Esophagus (tissue), 2 donors: ENCODE data around the gene PDGFD. TPM values are rescaled to one million over a fixed set of nuclear protein-coding genes. Genes with fewer than 3 reads are reported as not detected.

Source experiments
- H3K27ac ChIP-seq, 2 donors: one replicate each; pipeline ENCODE4 v1.5.1; 2013; ENCODE audit warnings: low read depth in 2 of 2, mild to moderate bottlenecking in 2 of 2, inconsistent platforms in 1 of 2, low read length in 1 of 2, moderate library complexity in 1 of 2
- H3K27me3 ChIP-seq, 2 donors: one replicate each; pipeline ENCODE4 v1.6.1; 2013; ENCODE audit warnings: low read length in 2 of 2, control low read depth in 1 of 2, mild to moderate bottlenecking in 1 of 2; ENCODE audit not compliant: insufficient read depth in 2 of 2, control insufficient read depth in 1 of 2
- H3K36me3 ChIP-seq, 2 donors: one replicate each; pipeline ENCODE4 v1.6.1; 2013; ENCODE audit warnings: low read length in 1 of 2; ENCODE audit not compliant: control insufficient read depth in 2 of 2, insufficient read depth in 2 of 2
- H3K4me1 ChIP-seq, 2 donors: one replicate each; pipeline ENCODE4 v1.6.1; 2013; ENCODE audit warnings: low read length in 1 of 2; ENCODE audit not compliant: control insufficient read depth in 2 of 2, insufficient read depth in 2 of 2
- H3K4me3 ChIP-seq, 2 donors: one replicate each; pipeline ENCODE4 v1.5.1; 2013; ENCODE audit warnings: low read length in 2 of 2, mild to moderate bottlenecking in 2 of 2, low read depth in 1 of 2, moderate library complexity in 1 of 2
- H3K9me3 ChIP-seq, 2 donors: one replicate each; pipeline ENCODE4 v1.6.1; 2013; ENCODE audit warnings: mild to moderate bottlenecking in 2 of 2, low read depth in 1 of 2, low read length in 1 of 2, moderate library complexity in 1 of 2; ENCODE audit not compliant: control insufficient read depth in 2 of 2, insufficient read depth in 1 of 2
- whole genome bisulfite sequencing, 2 donors: extraction: QIAGEN DNeasy Blood & Tissue Kit; methylation state at CpG; one replicate each; pipeline ENCODE4 v1.1.7; 2013; 5-methylcytosine and 5-hydroxymethylcytosine counted together
- polyA plus RNA-seq, 2 donors: library from polyadenylated mRNA; stranded (reverse); fragments of 200-250 nt; gene quantifications; one replicate each; pipeline ENCODE4 v1.2.3, GENCODE V29; 2013
- donor health status: healthy with polysubstance abuse.
- donor health status: Bipolar disorder and iron deficiency.

Gene PDGFD
- polyA plus RNA-seq, 2 donors: 0.35 to 0.52 TPM

DNA sequence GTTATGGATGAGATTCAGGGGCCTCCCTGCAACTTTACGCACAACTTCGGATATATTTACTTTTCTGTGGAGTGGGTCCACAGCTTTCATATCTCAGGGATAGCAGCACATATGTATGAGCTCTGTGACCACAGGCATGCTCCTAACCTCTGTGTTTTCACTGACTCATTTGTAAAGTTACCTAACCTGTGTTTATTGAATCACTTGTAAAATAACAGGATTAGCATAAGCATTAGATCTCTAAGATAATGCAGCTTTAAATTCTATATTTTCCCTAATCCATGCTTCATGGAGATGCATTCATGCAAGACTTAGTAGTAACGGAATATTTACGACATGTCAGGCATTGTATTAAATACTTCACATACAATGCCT is 175.4 kb downstream of the PDGFD start:
- WGBS, 2 donors: 58 to 62% methylated on average over 4 of the region's 4 CpGs
- no peak overlapping the region for H3K27ac ChIP-seq
- H3K4me1 ChIP-seq: no peaks in the 10 kb centered on the region
- H3K27me3 ChIP-seq: no peaks in the 10 kb centered on the region
- no peaks in the 10 kb centered on the region for H3K9me3 ChIP-seq
- H3K36me3 ChIP-seq: no peaks in the 10 kb centered on the region
- no peak overlapping the region for H3K4me3 ChIP-seq

DNA sequence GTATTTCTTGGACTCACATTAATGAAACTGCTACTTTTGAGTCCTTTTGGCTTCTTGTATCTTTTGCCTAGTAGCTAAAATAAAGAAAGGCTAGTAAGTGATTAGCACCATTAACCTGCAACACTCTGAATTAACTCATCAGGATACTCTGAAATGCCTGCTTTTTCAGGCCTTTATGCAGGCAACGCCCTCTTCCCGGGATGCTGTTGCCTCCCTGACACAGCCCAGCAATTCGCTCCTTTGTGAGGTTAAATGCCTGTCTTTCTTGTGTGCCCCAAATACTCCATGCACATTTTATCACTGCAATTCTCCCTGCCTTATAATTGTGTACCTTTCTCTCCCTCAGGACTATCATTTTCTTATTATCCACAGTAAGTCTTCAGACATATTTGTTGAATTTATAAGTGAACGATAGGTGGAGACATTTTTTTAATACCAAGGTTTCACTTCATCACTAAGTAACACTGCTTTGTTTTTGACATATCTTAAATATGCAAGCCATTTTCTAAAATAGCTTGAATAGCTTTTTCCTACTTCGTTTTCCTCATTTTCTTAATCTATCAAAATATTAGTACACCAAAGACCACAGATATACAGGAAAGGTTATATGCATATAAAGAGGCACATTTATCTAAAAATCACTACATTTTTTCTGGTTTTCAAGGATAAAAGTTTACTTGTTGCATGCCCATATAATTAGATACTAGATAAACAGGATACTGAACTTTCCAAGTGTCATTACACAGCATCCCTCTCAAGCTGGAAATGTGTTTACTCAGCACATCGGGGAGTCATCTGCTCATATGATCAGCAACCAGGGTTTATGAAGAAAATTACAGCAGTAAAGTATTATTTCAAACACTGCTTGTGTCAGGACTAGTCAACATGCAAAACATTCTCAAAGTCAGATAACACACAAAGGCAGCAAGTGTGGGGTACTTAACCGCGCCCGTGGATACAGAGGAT is 176.0 kb downstream of the PDGFD start:
- Histone ChIP-seq H3K27ac (no peak overlapping the region), H3K27me3 (no peaks in the 10 kb centered on the region), H3K9me3 (no peaks in the 10 kb centered on the region), H3K4me3 (no peak overlapping the region), H3K4me1 (no peaks in the 10 kb centered on the region), H3K36me3 (no peaks in the 10 kb centered on the region)
- WGBS, 2 donors: 77 to 81% methylated on average over 9 of the region's 9 CpGs

DNA sequence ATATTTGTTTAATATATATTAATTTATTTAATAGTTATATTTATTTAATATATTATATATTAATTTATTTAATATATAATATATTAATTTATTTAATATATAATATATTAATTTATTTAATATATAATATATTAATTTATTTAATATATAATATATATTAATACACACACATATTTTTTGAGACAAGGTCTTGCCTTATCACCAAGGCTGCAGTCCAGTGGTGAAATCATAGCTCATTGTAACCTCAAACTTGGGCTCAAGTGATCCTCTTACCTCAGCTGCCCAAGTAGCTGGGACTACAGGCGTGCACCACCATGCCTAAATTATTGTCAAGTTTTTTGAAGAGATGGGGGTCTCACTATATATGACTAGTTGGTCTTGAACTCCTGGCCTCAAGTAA is 178.9 kb downstream of the PDGFD start:
- Histone ChIP-seq H3K27ac (no peak overlapping the region), H3K27me3 (no peaks in the 10 kb centered on the region), H3K4me3 (no peak overlapping the region), H3K4me1 (no peaks in the 10 kb centered on the region), H3K36me3 (no peaks in the 10 kb centered on the region), H3K9me3 (no peaks in the 10 kb centered on the region)
- WGBS, 2 donors: 95 to 100% methylated on average over 1 of the region's 1 CpG

DNA sequence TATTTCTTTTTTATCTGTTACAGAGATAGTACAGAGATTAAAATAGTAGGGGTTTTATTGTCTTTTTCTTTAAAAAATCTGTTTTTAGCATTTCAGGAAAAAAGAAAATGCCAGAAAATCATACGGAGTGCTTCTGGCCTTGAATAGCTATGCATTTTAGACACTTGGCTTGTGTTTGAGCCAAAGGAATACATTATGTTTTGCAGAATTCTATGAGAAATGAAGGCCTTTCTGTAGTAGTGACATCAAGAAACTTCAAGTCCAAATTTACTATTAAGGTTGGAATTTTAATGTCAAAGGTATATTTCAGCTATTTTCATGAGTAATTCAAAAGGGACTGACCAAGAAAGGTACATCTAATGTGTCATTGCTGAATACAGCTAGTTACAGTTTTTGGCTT is 183.8 kb downstream of the PDGFD start:
- Histone ChIP-seq H3K27ac (no peak overlapping the region), H3K9me3 (no peaks in the 10 kb centered on the region), H3K4me1 (no peaks in the 10 kb centered on the region), H3K4me3 (no peak overlapping the region), H3K36me3 (no peaks in the 10 kb centered on the region), H3K27me3 (no peaks in the 10 kb centered on the region)
- 81% methylated on average over 1 of the region's 1 CpG for WGBS, 2 donors

DNA sequence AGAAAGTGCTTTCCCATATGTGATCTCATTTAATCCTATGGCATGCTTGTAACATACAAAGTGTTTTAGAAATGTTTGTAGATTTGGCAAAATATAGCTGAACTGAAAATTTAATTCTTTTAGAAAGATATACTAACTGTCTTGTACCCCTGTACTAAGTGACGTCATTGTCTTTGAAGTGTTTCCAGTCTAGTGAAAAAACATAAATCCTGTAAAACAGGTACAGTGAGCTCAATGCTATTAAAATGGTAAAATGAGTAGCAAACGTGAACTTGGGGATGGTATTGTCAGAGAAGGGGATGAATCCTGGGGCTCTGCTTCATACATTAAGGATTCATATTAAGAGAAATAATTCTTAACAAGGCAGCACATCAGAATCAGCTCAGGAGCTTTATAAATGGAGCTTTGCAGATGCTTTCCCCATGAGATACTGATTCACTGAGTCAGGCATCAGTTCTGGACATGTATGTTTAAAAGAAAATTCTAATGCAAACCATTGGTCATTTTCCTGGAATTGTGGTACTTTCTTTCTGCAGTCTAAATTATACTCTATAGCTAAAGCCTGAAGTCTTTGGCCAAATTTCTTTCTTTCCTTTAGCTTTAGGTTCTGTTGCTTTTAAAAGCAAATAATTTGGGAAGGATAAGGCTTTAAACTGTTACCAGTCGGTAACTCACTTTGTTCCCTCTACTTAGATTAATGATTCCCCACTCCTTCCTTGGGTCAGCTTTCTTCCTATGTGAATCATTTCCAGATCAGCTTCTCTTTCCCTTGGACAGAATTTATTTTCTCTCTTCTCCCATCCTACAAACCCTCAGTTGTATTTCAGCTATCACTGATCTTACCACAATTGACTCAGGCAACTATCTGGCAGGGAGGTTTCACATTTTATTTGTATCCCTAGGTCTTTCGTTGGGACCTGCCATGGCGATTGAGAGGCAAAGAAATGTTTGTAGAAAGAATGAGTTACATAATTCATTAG is 185.0 kb downstream of the PDGFD start:
- WGBS, 2 donors: 63 to 67% methylated on average over 5 of the region's 5 CpGs
- no peaks in the 10 kb centered on the region for H3K36me3 ChIP-seq

DNA sequence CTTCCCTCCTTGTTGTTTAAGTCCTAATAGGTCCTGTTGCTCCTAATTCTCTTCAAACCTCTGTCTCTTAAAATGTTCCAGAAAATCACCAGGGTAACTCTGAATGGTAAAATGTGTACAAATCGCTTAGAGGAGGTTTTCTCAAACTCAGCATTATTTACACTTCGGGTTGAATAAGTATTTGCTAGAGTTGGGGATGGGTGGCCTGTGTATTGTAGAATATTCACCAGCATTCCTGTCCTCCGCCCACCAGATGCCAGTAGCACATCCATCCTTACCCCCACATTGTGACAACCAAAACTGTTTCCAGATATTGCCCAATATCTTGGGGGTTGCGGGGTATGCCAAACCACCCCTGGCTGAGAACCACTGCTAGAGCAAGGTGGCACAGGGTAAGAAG is 191.9 kb downstream of the PDGFD start:
- Histone ChIP-seq H3K27ac (no peak overlapping the region), H3K4me3 (no peak overlapping the region), H3K4me1 (no peaks in the 10 kb centered on the region), H3K36me3 (no peaks in the 10 kb centered on the region), H3K27me3 (no peaks in the 10 kb centered on the region), H3K9me3 (no peaks in the 10 kb centered on the region)
- WGBS, 2 donors: 84 to 86% methylated on average over 4 of the region's 4 CpGs

More for the DNA sequence above, 185.0 kb downstream of the PDGFD start:
- Histone ChIP-seq H3K27me3 (no peaks in the 10 kb centered on the region), H3K4me1 (no peaks in the 10 kb centered on the region), H3K27ac (no peak overlapping the region), H3K9me3 (no peaks in the 10 kb centered on the region), H3K4me3 (no peak overlapping the region)

DNA sequence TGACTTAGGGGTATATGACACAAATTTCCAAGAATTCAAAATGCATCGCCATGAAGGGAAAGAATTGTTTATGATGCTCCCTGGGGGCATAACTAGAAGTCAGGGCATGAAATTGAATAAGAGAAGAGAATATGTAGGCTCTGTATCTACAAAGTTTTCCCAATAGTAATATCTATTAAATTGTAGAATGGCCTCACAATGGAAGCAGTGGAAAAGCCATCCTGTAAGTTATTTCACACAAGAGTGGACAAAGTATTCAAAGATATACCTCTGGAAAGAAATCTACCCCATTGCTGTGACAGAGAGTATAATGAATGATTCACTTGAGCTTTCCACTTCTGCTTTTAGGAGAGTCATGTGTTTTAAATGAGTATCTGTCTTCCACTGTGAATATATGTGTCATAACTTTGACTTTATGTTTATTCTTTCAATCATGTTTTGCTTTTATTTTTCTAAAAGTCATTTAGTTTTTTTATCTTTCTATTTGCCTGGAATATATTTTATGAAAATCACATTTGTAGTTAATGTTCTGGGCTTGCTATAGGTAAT is 193.2 kb downstream of the PDGFD start:
- no peaks in the 10 kb centered on the region for H3K27me3 ChIP-seq
- no peaks in the 10 kb centered on the region for H3K9me3 ChIP-seq
- no peaks in the 10 kb centered on the region for H3K36me3 ChIP-seq
- 67 to 88% methylated on average over 1 of the region's 1 CpG for WGBS, 2 donors
- H3K4me3 ChIP-seq: no peak overlapping the region
- H3K4me1 ChIP-seq: no peaks in the 10 kb centered on the region
- H3K27ac ChIP-seq: no peak overlapping the region

DNA sequence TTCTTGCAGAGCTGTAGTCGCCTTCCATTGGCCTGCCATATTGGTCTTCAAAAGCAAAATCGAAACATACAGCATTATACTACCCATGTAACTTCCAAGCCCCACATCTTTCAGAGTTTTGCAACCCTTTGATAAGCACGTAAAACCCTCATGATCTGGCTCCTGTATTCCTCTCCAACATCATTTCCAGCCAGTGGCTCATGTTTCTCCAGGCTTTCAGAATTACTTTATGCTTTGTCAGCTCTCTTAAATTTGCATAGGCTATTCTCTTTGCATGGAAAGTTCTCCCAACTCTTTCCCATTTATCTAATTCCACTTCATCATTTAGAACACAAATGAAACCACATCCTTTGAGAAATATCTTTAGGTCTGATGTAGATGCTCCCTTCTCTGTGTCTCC is 195.3 kb downstream of the PDGFD start:
- no peak overlapping the region for H3K27ac ChIP-seq
- H3K4me3 ChIP-seq: no peak overlapping the region
- no peaks in the 10 kb centered on the region for H3K4me1 ChIP-seq
- 88 to 89% methylated on average over 3 of the region's 3 CpGs for WGBS, 2 donors
- no peaks in the 10 kb centered on the region for H3K9me3 ChIP-seq
- no peaks in the 10 kb centered on the region for H3K27me3 ChIP-seq
- no peaks in the 10 kb centered on the region for H3K36me3 ChIP-seq

DNA sequence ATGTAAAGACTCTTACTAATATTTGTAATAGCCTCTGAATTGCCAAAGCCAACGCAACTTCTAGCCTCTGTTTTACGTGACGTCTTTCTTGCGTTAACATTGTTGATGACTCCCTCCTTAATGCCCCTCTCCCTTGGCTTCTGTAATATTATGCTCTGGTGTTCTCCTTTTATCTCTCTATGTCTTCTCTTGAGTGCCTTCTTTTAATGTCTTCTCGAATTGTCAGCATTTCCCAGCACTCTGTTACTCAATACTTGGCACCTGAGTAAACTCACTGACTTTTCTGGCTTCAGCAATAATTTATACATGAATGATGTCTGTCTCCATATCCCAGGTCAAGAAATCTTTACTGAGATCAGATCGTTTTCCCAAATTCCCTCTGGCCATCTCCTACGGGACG is 196.0 kb downstream of the PDGFD start:
- Histone ChIP-seq H3K27ac (no peak overlapping the region), H3K4me1 (no peaks in the 10 kb centered on the region), H3K9me3 (no peaks in the 10 kb centered on the region), H3K27me3 (no peaks in the 10 kb centered on the region), H3K36me3 (no peaks in the 10 kb centered on the region), H3K4me3 (no peak overlapping the region)
- 89 to 92% methylated on average over 8 of the region's 8 CpGs for WGBS, 2 donors
